ENCODE results near the gene CCDC30.

Gene CCDC30

GRCh38 chr1:42462828-42463763 lies at the start of gene CCDC30:
Gene CCDC30 (plus strand): TSS chr1:42463286. CDS start chr1:42480552, 17,266 bp downstream.
- peak; percentile 95 for DNase-seq

- no peak for DNase-seq
Measured at GRCh38 chr1:42414551-42415496, 48.3 kb upstream of the CCDC30 start.

DNA sequence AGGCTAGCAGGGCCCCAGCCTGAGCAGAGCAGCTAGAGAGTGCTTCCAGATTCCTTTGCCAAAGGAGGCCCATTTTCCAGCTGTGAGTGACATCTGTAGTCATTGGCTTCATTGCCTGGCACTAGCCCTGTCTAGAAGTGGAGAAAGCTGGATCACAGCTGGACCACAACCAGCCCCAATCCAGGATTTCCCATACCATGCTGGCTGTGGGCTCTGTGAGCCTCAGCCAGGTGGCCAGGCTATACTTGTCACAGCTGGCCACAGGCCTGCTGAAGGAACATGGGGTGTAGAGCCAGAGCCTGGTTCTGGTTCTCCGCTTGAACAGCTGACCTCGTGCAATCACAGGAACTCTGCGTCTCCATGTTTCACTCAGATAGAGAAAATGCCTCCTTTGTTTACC lies 45.9 kb upstream of the CCDC30 start:
- no peak for DNase-seq

DNA sequence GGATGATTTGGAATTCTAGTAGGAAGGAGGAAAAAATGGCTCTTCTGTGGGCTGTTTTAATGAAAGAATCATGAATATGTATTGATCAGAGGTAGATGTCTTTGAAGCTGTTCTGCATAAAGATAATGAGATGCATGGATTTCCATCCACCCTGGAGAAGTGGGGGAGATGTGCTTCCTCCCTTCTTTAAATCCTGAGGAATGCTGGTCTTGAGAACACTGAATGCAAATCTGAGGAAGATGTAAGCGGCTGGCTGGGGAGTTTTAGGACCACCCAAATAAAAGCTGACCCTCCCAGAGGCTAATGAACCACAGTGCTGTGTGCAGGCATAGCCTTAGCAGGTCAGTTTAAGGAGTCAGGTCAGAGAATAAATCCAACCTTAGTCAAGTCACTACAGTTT lies 44.6 kb upstream of the CCDC30 start:
- no peak for DNase-seq

- no peak for DNase-seq
Measured at GRCh38 chr1:42419126-42419821, 43.8 kb upstream of the CCDC30 start.

GRCh38 chr1:42420121-42420520 lies 43.0 kb upstream of the CCDC30 start:
- DNase-seq: no peak

DNA sequence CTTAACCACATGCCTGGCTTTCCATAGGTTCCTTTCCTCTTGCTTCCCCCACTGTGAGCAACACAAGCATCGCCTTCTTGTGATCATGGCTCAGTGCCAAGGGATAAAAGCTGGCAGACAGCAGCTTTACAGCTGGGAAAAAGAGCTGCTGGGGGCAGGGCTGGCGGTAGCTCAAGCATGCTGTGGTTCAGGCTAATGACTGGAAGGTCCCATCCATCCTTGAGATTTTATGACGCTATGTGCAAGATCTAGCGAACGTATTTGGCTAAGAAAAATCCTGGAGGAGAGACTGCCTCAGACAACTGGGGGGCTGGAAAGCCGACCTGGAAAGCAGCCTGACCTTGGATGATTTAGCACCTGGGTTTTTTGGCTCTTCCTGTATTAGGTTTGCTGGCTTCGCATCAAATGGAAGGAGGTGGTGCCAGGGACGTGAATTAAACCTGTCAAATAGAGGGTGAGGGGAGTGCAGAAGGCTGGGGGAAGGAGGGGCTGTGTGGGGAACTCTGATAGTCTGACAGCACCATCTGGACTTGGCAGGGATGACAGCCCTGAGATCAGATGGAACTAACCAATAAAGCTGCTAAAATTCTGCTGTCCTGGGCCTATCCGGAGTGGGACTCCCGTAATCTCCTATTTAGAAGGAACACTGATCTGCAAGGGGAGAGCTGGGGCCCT lies 42.0 kb upstream of the CCDC30 start:
- no peak for DNase-seq

- DNase-seq: no peak
Measured at GRCh38 chr1:42422737-42423136, 40.3 kb upstream of the CCDC30 start.

DNA sequence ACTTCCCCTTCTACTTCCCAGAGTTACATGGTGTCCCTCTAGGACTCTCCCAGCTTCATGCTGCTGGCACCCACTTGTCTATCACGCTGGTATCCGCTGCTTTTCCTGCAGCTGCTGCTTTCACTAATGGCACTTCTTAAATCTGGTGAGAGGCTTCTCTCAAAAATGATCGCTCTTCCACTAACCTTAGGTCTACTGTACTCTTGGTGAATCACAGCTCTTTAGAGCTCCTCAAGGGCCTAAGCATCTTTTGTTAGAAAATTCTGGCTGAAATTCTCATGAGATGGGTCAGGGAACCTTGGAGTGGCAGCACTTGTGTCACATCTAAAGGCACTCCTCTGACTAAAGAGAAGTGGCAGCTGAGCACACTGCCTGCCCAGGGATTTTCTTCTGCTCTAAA lies 39.4 kb upstream of the CCDC30 start:
- no peak for DNase-seq

GRCh38 chr1:42424201-42424600 lies 38.9 kb upstream of the CCDC30 start:
- DNase-seq: no peak

- DNase-seq: no peak
Measured at GRCh38 chr1:42427240-42427639, 35.8 kb upstream of the CCDC30 start.

DNA sequence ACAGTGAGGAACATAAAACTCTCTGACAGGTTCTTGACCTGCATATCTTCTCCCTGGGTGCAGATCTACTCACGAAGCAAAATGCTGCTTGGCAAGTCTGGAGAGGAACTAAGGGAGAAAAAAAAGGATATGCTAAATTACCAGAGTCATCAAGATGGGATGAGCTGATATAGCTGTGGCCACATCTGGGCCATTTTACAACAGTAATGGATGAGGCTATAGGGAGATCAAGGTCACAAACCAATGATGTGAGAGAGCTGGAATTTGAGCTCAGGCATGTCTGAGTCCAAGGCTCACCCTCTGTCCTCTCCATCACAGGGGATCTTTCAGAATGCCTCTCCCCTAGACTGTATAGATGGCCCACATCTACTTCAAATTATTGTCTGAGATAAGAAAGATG lies 33.5 kb upstream of the CCDC30 start:
- no peak for DNase-seq

DNA sequence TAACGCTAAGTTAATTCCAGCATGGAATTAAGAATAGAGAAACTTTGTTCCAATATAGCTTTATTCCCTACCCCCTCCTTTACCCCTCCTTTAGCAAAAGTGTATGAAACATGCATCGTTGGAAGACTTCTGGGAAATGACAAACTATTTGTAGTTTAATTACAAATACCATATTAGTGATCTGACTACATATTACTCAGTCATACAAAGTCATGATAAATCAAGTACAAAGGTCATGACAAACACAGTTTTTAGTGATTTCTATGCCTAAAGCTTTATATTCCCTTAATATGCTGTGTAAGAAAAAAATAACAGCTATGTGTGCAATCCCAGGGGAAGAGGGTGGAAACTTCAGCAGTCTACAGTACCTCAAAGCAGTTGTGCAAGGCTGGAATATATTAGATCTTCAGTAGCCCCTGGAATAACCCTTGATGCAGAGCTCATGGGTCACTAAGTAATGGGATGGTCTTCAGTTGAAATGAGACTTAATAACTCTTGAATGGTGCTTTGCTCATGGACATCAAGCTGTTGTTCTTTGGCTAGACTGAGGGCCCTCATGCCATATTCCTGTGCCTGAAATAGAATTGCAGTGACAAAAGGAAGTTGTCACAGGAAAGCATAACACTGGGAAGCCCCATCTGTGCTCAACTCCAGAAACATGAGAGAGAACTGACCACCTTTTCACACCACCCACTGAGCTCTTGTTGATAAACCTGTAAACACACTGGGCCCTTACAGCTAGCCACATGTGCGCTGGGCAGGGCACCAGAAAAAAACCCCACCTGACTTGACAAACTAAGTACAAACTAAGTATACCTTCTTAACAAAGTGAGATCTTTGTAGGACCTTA lies 32.6 kb upstream of the CCDC30 start:
- no peak for DNase-seq

DNA sequence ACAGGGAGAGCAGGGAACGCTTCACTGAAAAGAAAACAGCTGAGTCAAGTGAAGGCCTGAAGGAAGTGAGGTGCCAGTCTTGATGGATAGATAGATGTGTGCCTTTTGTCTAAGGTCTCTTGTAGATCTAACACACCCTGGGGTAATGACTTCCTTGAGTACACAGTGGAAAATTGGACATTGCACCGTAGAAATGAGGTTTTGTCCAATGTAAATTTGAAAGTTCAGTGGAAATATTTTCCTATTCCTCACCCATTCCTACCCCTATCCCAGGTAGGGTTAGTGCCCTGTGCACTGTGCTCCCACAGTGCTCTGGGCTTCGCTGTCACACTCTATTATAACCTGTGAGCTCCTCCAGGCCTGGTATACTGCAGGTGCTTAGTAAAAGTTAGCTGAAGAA lies 31.6 kb upstream of the CCDC30 start:
- no peak for DNase-seq

- DNase-seq: no peak
Measured at GRCh38 chr1:42432714-42433113, 30.4 kb upstream of the CCDC30 start.

GRCh38 chr1:42433369-42433768 lies 29.7 kb upstream of the CCDC30 start:
- DNase-seq: no peak

DNA sequence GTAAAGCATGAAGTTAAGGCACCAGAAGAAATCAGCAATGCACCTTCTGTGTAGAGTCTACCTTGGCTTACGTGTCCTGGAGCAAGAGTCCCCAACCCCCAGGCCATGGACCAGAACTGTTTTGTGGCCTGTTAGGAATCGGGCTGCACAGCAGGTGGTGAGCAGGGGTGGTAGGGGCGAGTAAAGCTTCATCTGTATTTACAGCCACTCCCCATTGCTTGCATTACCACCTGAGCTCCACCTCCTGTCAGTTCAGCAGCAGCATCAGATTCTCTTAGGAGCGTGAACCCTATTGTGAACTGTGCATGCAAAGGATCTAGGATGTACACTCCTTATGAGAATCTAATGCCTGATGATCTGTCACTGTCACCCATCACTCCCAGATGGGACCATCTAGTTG lies 28.7 kb upstream of the CCDC30 start:
- no peak for DNase-seq

DNA sequence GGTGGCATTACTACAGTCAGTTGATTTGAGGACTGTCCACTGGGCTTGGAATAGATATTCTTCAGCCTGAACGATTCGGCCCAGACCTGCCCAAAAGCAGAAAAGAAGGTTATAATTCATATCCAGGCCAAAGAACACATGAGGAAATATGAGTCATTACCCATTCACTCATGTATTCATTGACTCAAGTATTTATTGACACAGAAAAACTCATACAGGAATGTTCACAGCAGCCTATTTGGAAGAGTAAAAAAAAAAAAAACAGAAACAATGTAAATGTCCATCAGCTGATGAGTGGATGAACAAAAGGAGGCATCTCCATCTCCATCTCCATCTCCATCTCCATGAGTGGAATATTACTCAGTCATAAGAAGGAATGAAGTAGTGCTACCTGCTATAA lies 23.1 kb upstream of the CCDC30 start:
- no peak for DNase-seq

DNA sequence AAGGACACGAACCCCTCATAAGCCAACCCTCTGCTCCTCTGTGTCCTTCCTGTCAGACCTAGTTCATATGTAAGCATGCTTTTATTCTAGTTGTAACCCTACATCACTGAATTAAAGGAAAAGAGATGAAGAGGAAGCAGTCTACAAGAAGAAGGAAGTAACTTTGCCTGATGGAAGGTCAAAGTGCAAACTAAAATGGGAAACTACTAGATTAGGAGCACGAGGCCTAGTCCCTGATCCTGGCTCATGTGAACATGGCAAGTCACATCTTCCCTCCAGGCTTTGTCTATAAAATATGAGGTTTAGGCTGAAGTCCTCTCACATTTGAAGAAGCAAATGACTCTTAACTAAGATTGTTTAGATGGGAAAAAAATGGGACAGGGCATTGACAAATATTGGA lies 20.4 kb upstream of the CCDC30 start:
- no peak for DNase-seq

- no peak for DNase-seq
Measured at GRCh38 chr1:42449256-42449655, 13.8 kb upstream of the CCDC30 start.

- DNase-seq: no peak
Measured at GRCh38 chr1:42450061-42450460, 13.0 kb upstream of the CCDC30 start.

DNA sequence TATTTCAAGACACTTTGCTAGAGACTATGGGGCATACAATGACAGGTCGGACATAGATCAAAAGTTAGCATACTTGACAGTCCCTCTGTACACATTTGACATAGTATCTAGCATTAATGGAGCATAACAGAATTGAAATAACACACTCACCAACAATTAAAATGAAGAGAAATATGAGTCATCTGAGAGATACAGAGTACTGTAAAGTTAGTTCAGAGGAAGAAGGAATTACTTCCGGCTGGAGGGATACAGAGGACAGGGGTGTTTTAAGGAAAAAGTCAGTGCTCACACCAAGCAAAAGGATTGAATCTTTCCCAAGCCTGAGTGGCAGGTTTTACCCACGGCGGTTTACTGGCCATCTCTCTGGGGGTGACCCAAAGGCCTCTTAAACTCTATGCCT lies 9.7 kb upstream of the CCDC30 start:
- no peak for DNase-seq

All from activated CD4-positive, alpha-beta T cell treated with anti-CD3 and anti-CD28 coated beads, Interleukin-2, amount 50 U/mL, for 1 hour (primary cell).